ENCODE measurements around the gene OR6S1.
"Not testable (repeated sequence)": the region's sequence is repeated elsewhere in the genome, so short reads cannot be mapped to it uniquely, and the experiment has no call there.

OR6S1 gene

GRCh38 chr14:20608383-20609110 is 32.9 kb downstream of the OR6S1 start:
- no peak for DNase-seq

- DNase-seq, result no peak
Observed at GRCh38 chr14:20607617-20608016, 33.9 kb downstream of the OR6S1 start.

GRCh38 chr14:20606902-20607242 is 34.6 kb downstream of the OR6S1 start:
- DNase-seq, result no peak

DNA sequence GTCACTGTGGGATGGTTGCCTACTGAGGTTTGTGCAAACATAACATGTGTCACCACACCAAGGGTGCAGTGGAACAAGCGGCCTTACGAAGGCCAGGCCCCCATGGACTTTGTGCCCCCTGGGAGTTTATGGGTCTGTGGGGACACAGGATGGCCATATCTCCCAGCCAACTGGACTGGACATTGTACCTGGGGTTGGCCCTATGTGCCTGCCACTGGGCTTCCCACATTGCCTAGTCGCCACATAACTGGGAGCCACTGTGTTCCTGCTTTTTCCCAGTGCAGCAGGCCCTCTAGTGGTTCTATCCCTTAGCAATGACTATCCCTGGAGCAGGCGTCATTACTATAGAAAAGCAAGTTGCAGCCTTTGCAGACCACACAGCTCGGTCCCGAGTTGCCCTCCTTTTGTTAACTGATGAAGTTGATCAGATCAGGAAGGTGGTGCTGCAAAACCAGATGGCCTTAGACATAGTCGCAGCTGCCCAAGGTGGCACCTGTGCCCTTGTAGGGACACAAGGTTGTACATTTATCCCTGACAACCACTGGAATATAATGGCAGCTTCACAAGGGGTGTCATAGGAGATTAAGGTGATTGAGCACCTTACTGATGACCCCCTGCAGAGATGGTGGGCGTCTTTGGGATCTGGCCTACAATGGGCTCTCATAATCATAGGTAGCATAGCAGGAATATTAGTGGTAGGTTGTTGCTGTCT is 35.1 kb downstream of the OR6S1 start:
- DNase-seq, result no peak

DNA sequence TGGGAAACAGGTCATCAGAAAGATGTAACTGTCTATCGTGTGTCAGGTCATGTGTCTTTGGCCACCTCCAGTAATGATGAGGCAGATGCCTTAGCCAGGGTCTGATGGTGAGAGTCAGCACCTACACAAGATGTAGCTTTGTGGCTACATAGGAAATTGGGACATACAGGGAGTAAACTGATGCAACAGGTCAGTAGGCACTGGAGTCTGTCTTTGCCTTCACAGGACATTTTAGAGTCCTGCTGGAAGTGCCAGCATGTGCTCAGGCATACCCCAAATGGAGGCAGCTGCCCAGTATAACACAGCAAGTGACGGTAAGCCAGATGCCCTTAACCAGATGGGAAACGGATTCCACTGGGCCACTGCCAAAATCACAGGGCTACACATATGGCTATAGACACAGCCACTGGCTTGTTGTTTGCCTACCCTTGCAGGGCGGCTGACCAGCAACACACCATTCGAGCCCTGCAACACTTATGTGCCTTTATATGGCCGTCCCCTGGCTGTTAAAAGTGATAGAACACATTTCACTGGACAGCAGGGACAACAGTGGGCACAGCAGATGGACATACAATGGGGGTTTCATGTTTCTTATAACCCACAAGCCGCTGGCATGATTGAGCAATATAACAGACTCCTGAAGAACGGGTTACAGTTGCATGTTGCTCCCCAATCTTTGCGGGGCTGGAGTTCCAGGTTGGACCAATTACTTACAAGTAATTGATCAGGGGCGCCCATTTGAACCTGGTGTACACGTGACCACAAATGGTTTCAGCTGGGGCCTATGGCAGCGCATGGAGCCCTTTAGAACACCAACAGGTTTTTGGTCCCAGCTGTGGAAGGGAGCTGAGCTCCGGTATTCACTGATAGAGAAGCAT is 37.4 kb downstream of the OR6S1 start:
- no peak for DNase-seq

- DNase-seq, result no peak
Observed at GRCh38 chr14:20602583-20602982, 38.9 kb downstream of the OR6S1 start.

DNA sequence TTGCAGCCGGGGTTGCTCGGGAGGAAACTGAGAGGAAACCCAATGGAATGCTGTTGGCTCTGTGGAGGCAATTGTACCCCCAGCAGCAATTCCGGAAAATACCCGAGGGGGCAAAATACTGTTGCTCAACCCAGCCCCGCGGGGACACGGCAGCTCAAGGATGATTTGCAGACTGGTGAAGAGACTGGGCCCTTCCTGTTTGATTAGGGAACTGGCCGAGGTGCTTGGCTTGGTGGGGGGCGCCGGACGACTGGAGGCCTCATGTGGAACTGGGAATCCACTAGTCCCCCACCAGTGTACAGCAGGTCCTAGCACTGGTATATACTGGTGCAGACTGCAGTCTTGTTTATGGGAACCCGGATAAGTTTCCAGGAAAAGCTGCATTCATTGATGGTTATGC is 40.0 kb downstream of the OR6S1 start:
- DNase-seq, result no peak

DNA sequence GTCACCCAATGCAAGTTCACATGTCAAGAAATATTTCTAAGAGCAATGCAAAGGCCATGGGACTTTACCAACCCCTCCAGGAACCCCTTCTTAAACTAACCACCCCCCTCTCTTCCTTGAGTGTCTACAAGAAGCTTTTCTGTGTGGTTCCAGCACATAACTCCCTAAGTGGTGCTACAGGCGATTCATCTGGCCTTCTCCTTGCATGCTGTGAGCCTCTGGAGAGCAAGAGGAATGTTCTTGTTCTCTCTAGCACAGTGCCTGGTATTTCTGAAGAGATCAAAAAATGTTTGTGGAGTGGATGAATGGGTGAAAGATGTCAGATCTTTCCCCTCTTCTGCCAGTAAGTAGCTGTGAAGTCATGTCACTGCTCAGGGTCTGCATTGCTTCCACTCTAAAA is 44.4 kb downstream of the OR6S1 start:
- no peak for DNase-seq

GRCh38 chr14:20595726-20596125 is 45.8 kb downstream of the OR6S1 start:
- not testable (repeated sequence) for DNase-seq

DNA sequence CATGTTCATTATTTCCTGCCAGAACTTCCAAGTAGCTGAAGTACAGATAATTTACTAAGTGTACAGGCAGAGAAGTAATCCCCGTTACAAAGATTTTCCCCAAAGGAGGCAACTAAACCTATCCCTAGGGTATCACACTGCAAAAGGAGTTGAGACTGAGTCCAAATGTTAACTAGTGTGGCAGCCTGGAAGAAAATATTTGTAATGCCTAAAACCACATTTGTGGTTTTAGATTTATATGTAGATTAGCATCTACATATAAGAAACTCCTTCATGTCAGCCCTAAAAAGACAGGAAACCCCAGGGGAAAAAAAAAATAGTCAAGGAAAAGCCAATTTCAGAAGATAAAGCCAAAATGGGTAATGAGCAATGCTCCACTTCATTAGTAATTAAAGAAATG is 48.9 kb downstream of the OR6S1 start:
- no peak for DNase-seq

- no peak for DNase-seq
Observed at GRCh38 chr14:20591235-20591634, 50.3 kb downstream of the OR6S1 start, which contains the start of gene RNASE12. TSS of gene RNASE12 (minus strand) at chr14:20591376. CDS start at chr14:20590723, 653 bp downstream.
